NCI-H146 (cell line): ENCODE results near the gene SAMD5.

Source experiments
- DNase-seq: peaks from one replicate; lab custom pipeline; 2025; lab: John Stamatoyannopoulos, UW

SAMD5 gene

DNA sequence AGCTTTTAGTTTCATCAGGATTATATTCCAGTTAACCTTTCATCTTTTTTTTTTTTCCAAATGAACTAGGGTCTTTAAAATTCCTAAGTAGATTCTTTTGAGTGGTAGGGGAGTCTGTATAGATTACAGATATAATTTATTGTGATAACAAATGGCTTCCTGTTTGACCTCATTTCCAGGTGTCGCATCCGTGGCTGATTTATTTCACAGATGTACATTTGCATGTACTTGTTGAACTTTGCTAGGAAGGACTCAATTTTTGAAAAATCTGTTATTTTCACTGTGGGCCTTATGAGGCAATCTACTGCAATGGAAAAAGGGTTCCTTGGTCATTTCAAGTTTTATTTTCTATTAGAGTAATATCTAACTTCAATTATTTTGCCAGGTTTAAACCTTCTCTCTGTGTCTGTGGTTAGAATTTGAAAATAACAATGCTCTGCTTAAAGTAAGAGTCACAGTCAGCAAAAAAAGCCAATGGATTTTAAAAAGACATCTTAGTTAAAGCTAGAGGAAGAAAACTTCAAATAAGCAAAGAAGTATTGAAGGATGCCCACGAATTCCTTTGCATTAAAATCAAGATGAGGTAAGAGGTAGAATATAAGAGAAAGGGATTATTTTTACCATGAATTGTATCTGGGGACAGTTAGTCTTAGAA lies 57.9 kb downstream of the SAMD5 start:
- DNase-seq, result no peak

DNA sequence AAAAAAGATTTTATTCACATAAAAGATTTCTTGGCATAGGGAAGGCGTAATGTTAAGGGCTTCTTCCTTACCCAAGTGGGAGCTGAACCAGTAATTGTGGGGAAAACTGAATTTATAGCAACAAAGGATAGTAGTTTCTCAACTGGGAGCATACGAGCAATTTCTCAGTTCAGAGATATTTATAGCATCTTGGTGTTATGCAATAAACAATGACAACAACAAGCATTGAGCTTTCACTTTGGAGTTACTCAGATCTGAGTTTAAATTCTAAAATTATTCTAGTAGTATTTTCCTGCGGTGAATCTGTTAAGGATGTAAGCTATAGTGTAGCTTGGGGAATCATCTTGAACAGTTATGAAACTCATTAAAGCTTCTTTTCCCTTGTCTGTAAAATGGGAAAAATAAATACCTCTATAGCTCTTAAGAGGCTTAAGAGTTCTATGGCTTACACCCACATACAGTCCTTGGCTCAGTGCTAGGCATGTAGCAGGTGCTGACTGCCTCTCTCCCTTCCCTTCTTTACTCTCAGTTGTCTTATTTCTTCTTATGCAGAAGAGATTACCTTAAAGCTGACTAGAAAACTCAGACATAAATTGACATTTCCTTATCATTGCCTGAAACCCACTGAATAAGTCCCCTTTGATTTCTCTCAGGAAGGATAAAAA lies 58.8 kb downstream of the SAMD5 start:
- no peak for DNase-seq

DNA sequence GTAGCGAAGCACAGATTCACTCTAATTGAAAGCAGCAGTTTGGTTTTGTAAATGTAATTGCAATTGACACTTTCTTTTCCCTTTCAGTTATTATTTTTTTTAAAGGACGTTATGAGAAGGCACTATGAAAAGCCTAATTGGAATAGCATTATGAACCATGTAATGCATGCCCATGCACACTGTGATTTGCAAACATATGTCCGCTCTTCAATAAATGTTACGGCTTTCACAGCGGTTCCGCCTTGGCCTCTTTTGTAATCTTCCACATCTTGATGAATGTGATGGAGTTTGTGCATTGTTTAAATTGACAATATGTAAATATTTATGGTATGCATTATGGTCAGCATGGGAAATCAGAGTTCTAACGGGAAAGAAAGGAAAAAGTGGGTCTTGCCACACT lies 61.3 kb downstream of the SAMD5 start:
- no peak for DNase-seq

DNA sequence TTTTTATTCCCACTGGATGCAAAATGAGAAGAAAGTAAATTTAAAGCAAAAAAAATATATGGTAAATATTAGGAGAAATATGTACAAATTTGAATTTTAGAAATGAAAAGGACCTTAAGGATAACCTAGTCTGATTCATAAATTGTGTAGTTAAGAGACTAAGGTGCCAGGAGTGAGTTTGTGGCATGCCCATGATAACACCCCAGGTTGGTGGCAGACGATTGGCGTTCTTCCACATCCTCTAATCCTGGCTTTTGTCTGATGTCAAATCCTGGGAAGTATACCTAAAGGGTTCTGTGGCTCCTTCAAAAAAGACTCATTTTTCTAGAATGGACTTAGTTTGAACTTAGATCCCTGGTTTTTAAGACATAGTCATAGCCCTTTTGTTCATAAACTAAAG lies 62.2 kb downstream of the SAMD5 start:
- no peak for DNase-seq

DNA sequence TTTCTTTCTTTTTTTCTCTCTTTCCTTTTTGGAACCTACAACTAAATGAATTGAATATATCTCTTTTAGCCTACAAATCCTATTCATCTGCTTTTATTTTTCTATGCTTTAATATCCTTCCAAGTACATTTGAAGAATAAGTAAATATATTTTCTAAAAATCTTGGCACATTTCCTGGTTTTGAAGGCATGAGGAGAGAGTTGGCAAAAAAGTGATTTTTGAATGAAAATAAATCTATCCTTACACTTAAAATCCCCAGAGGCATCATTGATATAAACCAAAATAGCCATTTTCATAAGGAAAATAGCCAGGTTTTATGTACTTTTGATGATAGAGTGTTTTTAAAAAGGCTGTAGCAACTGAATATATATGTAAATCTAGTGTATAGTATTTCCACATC lies 69.0 kb downstream of the SAMD5 start:
- DNase-seq, result no peak

DNA sequence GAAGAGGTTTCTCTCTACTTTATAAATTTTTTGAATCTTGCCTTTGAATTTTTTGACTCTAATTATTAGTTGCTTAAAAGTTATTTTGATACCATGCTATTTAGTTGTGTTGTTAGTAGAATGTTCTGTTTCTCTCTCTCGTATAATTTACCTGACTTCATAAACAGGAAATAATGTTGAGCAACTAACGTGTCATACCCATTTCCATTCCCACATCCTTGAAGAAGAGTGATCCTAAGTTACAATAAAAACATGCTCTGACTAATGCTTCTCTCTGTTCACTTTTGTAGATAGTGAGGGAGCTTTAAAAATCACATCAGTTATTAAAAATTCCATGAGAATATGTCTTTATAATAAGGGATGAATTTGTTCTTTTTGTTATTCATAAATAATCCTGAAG lies 69.7 kb downstream of the SAMD5 start:
- DNase-seq, result no peak

DNA sequence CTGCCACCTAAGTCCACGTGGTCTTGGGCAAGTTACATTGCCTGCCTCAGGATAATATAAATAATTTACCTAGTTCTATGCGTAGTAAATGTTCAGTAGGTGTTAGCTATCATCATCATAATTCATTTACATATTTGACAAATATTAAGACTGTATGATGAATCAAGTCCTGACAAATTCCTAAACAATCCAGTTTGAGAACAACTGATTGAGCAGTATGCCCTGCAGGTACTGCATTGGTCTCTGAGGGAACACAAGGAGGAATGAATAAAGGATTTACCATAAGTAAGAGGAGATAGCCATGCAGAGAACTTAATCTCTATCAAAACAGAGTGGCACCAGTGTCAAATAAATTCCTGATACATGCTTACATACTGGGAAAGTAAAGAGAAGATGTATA lies 70.4 kb downstream of the SAMD5 start:
- DNase-seq, result no peak

DNA sequence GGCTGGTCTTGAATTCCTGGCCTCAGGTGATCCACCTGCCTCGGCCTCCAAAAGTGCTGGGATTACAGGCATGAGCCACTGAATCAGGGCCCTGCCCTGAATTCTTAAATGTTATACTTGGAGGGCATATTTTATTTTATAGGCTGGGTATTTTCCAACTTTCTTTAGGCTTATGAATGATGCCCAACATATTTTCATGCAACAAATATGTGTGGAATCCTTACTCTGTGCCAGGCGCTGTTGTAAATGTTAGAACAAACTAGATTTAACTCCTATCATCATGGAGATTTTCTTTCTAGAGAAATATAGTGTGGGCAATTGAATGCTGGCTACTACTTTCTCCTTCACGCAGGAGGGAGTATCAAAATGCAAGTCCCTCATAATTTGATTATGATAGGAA lies 71.2 kb downstream of the SAMD5 start:
- DNase-seq, result no peak

DNA sequence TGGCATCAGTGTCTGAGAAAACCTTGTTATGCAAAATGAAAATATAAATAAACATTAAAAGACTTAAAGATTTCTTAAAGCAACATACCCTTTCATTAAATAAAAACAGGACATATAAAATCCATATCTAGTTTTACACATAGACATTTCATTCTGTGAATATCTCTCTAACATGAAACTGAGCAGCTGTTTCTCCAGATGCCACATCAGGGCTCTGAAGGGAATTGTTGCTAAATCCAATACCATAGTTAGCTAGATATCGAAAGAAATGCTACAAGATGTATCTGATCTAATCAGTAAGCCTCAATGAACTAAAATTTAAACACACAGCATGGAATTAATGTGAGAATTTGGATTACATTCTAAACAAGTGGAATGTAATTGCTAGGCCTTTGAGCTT lies 74.5 kb downstream of the SAMD5 start:
- DNase-seq, result no peak

DNA sequence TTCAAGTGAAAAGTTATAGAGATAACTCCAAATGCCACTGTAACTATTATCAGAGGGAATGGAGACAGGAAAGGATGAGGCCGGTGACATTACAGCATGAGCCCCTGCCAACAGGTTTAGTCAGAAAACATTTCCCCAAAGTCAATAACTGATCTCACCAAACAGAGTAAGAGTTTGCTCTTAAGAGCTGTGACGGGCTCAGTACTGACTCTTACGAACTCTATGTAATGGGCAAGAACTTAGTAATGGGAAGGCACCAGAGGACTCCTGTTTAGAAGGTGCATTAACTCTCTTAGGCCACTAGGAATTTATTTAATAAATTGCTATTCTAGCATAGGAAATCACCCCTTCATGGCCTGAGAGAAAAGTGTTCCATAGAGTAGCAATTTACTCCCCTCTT lies 76.8 kb downstream of the SAMD5 start:
- DNase-seq, result no peak

DNA sequence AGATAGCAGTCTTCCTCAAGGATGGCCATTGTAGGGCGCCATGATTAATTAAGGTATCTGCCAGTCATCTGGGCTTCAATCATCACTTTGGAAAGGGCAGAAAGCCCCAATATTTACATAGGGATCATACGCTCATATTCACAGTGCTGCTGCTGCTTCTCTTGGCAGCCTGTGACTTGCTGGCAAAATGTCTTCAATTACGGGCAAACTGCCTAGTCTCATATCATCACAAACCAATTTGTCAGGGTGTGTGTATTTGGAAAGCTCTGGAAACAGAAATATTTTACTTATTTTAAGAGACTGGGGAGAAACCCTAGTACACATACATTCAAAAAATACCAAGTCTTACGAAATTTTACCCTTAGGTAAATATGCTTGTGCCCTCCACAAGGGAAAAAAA lies 77.6 kb downstream of the SAMD5 start:
- DNase-seq, result peak; percentile 56

DNA sequence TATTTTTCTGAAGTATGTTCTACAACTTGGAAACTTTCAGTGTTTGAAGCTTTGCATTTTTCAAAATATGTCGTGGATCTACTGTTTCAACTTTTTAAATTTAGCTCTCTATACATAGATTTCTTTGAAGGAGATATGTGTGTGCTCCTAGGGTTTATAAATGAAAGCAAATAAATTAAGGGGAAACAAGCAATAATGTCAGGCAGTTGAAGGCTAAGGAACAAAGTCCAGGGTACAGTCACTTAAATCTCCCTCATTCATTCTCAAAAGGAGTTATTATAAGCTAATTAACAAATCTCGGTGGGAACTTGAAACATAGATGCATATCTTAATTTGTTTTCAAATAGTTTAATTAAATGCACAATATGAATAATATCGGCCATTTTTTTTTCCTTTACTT lies 79.4 kb downstream of the SAMD5 start:
- DNase-seq, result no peak

DNA sequence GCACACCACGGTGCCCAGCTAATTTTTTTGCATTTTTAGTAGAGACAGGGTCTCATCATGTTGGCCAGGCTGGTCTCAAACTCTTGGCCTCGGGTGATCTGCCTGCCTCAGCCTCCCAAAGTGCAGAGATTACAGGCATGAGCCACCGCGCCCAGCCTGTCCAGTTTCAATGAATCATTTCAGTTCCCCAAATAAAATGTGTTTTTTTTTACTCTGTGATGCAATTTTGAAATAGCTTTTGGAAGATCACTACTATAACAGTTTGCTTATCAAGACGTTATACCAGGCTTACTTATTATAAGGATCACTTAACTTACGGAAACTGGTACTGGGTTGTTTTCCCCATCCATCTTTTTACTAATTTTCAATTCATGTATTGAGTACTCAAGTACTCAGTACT lies 80.0 kb downstream of the SAMD5 start:
- DNase-seq, result no peak

DNA sequence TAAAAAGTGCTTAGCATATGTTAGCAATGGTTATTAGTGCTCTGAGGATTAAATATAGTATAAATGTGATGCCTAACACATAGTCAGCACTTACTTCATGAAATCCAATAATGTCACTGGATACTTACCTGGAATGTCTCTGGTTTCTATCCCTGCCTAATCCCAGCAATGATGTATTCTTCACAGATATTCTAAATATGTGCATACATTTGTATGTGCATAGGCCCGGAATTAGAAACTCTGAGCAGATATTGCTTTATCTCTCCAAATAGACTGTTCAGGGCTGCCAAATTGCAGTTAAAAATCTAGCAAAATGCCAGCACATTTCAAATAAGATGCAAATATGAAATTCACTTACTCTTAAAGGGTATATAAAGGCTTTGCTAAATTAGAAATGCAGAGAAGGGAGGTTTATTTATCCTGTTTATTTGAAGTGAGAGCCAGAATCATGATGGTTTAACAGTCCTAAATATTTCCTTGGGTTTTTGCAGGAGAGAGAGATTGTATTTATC lies 81.3 kb downstream of the SAMD5 start:
- no peak for DNase-seq

DNA sequence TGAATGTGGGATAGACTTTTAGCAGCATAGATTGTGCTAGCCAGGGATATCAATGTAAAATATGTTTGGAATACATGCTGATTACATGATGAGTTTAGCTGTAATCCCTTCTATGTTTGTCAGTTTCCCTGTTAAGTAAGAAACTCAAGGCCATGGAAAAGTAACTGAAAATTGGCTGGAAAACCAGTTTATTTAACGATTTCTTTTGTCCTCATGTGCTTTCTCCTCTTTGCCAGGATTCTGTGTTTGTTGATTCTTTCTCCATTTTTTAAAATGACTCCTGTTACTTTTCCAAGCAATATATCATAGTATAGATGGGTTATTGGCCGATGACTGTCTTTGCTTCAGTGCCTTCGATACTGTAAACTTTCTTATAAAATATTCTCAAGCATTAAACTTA lies 87.5 kb downstream of the SAMD5 start:
- no peak for DNase-seq

DNA sequence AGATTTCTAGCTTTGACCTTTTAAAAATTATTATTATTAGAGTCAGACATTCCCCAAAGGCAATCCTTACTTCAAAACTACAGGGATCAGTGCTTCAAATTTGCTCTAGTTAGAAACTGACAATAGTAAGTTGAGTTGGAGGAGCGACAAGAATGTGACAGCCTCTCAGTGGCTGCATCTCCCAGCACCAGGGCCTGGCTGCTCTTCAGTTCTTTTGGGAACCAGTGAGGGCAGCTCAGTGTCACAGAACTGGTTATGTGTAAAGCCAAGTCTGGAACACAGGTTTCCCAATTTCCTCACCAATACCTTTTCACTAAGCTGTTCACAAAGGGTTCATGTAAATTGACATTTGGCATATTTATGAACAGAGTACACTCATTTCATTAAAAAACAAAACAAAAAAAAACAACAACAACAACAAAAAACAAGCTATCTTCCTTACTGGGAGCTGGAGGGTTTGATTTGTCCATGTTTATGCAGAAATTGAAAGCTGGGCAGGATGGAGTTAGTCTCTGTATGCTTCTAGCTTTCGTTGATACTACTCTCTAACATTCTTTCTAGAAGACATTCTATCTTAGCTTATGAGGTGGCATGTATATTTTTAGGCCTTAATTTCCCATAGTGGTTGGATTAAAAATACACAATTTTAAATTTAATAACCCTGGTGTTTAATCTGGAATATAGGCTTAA lies 95.0 kb downstream of the SAMD5 start:
- DNase-seq, result no peak

DNA sequence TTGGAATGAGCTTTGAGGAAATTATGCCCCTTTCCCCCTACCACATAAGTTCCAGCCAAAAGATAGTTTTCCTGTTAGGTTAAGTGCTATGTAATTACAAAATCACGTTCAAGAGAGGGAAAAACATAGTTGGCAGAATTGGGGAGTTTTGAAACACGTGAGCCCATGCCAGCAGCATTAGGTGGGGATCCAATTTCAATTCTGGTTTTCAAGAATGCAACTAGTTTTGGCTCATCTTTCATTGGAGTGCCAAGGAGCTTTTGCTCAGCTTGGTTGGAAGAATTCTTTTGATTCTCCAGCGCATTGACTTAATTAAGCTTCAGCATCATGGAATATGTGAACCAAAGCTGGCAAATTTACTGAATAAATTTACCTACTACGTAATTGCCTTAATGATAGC lies 95.9 kb downstream of the SAMD5 start:
- no peak for DNase-seq

DNA sequence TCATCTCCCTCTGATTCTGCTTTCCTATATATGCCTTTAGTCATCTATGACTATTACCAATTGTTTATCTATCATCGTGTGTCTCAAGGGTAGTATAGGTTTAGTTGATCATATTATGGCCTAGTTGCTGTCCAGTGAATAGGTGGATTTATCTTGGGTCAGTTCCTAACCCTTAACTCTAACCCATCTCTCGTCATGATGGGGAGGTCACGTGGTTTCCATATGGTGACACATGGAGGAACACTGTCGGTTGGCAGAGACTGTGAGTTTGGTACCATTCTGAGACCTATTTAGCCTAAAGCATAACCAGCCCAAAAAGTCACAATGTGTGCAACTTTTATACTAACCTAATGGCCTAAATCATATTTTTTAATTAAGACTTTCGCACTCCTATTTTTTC lies 103.5 kb downstream of the SAMD5 start:
- DNase-seq, result no peak

DNA sequence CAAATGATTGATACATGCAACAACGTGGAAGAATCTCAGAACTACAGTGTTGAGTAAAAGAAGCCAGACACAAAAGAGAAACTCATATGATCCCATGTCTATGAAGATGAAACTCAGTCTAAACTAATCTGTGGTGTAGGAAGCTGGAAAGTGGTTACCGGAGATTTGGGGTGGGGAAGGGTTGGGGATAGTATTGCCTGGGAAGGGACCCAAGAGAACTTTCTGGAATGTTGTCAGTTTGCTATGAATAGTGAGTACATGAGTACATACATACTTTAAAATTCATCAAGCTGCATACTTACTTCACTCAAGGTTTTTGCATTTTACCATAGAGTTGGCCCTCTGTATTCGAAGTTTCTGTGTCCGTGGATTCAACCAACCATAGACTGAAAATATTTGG lies 106.0 kb downstream of the SAMD5 start:
- no peak for DNase-seq

DNA sequence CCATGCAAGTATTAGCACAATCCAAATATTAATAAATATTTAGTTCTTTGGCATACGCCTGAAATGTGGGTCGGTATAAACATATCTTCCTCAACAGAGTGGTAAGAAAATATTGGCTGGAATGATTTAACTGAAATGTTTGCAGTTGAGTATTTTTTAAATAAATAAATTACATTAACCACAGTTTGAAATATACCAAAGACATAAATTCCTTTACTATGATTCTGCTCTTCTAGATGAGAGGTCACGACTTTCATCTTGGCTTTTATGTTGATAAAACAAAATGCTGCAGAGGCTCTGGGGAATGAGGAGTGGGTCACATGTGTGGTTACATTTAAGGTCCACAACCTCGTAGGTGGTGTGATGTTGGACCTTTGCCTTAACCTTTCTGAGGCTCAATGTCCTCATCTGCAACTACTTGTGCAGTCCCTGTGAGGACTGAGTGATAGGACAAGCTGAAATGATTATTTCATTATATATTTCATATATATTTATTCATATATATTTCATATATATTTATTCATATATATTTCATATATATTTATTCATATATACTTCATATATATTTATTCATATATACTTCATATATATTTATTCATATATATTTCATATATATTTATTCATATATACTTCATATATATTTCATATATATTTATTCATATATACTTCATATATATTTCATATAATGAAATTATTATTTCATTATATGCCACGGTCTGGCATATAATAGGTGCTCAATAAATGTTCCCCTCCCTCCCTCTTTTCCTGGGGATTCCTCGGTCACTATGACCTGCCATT lies 107.4 kb downstream of the SAMD5 start:
- DNase-seq, result no peak

DNA sequence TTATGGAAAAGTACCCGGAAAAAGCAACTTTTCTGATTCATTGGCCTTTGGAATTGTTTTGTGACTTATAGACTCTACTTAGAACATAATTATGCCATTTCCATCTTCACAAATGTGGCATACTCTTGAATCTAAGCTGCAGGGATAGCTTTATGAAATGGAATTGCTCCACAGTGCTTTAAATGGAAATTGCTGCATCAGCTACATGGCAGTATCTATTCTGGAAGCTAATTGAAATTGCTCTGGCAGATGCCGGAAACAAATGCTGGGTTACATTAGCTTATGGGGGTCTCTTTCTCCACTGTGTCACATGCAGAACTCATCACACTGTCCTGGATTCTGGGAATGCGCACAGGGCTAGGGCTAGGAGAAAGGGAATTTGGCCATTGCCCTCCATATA lies 108.9 kb downstream of the SAMD5 start:
- no peak for DNase-seq

DNA sequence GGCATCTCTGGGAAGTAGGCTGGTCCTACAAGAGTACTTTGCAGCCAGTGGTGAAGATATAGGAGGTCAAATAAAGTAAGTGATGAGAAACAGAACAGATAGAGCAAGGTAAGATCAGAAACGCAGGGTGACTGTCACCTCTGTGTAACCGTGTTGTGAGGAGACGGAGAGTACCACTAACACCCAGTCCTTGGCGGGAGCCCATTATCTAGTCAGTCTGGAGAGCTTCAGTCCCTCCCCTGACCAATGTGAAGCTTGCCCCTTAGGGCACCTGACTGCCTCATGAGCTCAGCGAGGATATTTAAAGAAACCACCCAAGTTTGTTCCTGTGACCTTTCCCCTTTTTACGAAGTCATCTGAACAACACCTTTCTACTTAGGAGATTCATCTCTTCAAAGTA lies 110.0 kb downstream of the SAMD5 start:
- no peak for DNase-seq

DNA sequence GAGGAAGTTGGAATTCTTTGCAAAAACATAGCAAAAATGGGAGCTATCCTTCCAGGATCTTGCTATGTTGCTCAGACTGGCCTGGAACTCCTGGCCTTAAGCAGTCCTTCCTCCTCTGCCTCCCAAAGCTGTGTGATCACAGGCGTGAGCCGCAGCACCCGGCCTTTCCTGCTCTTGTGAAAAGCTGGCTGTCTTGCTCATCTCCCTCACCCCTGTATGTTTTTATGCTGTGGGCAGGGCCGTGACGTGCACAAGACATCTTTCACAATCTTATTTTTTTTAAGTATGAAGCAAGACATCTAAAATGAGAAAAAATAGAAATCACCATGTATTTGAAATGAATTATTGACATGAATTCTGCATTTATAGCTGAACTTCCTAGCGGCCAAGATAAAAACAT lies 110.4 kb downstream of the SAMD5 start:
- no peak for DNase-seq
